Endothelial cell of umbilical vein (primary cell): ENCODE data around the gene IL3. TPM values are rescaled to one million over a fixed set of nuclear protein-coding genes. Genes with fewer than 3 reads are reported as not detected.

ENCODE experiments used
- BruUV-seq: library from RNA; stranded (reverse); fragments of 400-500 nt; replicated peaks from 2 replicates; lab custom pipeline; 2021; lab: Mats Ljungman, UMichigan
- CTCF ChIA-PET: fragments of 300-600, 350-600 bp; sonication (Branson Sonifier 250); formaldehyde crosslinking; loops from one replicate; lab custom pipeline; 2021; ENCODE audit warnings: antibody characterized with exemption, inconsistent platforms; lab: Charles Lee
- POLR2A ChIA-PET: fragments of 300-600, 350-600 bp; sonication (Branson Sonifier 250); formaldehyde crosslinking; loops from one replicate; lab custom pipeline; 2021; ENCODE audit warnings: antibody characterized with exemption, inconsistent platforms; lab: Charles Lee
- DNase-seq: peaks from one replicate; pipeline ENCODE4 v3.0.0-alpha.2; 2011; ENCODE audit warnings: low read depth, low spot score
- FAIRE-seq: peaks from 2 replicates; lab custom pipeline; 2011; peaks lifted over from hg19 to GRCh38; lab: Jason Lieb, UNC
- H2AFZ ChIP-seq: 2 replicates; pipeline ENCODE4 v1.6.0; 2012; ENCODE audit warnings: low read depth, low read length, control low read depth, inconsistent platforms
- H3K27ac ChIP-seq: 2 replicates; pipeline ENCODE4 v1.5.1; 2011; ENCODE audit warnings: low read depth, mild to moderate bottlenecking, control low read depth, low read length, moderate library complexity; ENCODE audit not compliant: insufficient read depth
- H3K27me3 ChIP-seq, 2 experiments: 2 replicates each; pipeline versions ENCODE4 v1.6.0 to v1.6.1; 2011; ENCODE audit warnings: low read length in 2 of 2, mixed read lengths in 1 of 2; ENCODE audit not compliant: control insufficient read depth in 2 of 2, insufficient read depth in 2 of 2
- H3K36me3 ChIP-seq, 2 experiments: 2 replicates in 1 of 2; 3 replicates in 1 of 2; pipeline ENCODE4 v1.5.1; 2011; ENCODE audit warnings: low read length in 2 of 2, mild to moderate bottlenecking in 1 of 2, moderate library complexity in 1 of 2; ENCODE audit not compliant: control insufficient read depth in 2 of 2, insufficient read depth in 2 of 2; ENCODE audit errors: extremely low read depth in 1 of 2
- H3K4me1 ChIP-seq: 3 replicates; pipeline ENCODE4 v1.5.1; 2011; ENCODE audit warnings: mild to moderate bottlenecking, low read length; ENCODE audit not compliant: control insufficient read depth, insufficient read depth; ENCODE audit errors: extremely low read depth
- H3K4me2 ChIP-seq: 2 replicates; pipeline ENCODE4 v1.6.1; 2011; ENCODE audit warnings: low read length, control low read depth, mixed read lengths; ENCODE audit not compliant: insufficient read depth
- H3K4me3 ChIP-seq, 3 experiments: fragments of 200-600 bp in 1 of 3; sonication (generic), shearing (Covaris generic) in 1 of 3; replicated peaks in 1 of 3; 2 replicates each; pipeline ENCODE4 v1.5.1; 2011 to 2016; ENCODE audit warnings: control low read depth in 3 of 3, low read length in 3 of 3, mild to moderate bottlenecking in 2 of 3, inconsistent platforms in 1 of 3, low read depth in 1 of 3, moderate library complexity in 1 of 3; ENCODE audit not compliant: insufficient read depth in 1 of 3
- H3K79me2 ChIP-seq: 2 replicates; pipeline ENCODE4 v1.6.0; 2012; ENCODE audit warnings: low read length, inconsistent platforms; ENCODE audit not compliant: control insufficient read depth, insufficient read depth
- H3K9ac ChIP-seq: replicated peaks from 2 replicates; pipeline ENCODE3; 2011; ENCODE audit warnings: low read length, control low read depth; ENCODE audit not compliant: insufficient read depth; ENCODE audit errors: extremely low read depth
- H3K9me1 ChIP-seq: replicated peaks from 3 replicates; pipeline ENCODE4 v1.6.0; 2011; ENCODE audit warnings: mild to moderate bottlenecking, low read length; ENCODE audit not compliant: control insufficient read depth, insufficient read depth; ENCODE audit errors: extremely low read depth
- H3K9me3 ChIP-seq: replicated peaks from 2 replicates; pipeline ENCODE4 v1.5.1; 2012; ENCODE audit warnings: low read length, inconsistent platforms; ENCODE audit not compliant: control insufficient read depth, insufficient read depth
- H4K20me1 ChIP-seq: replicated peaks from 2 replicates; pipeline ENCODE3; 2011; ENCODE audit warnings: mild to moderate bottlenecking, low read length; ENCODE audit not compliant: control insufficient read depth, insufficient read depth; ENCODE audit errors: extremely low read depth
- EZH2 ChIP-seq: IDR thresholded peaks from 2 replicates; pipeline ENCODE4 v1.6.1; 2012; ENCODE audit warnings: borderline replicate concordance, low read depth, mild to moderate bottlenecking, moderate library complexity, low read length, inconsistent platforms; ENCODE audit not compliant: severe bottlenecking
- JUN ChIP-seq: IDR thresholded peaks from 2 replicates; pipeline ENCODE4 v1.6.1; 2011; ENCODE audit warnings: borderline replicate concordance, low read depth; ENCODE audit not compliant: insufficient read length, insufficient read depth
- POLR2AphosphoS5 ChIP-seq: IDR thresholded peaks from 2 replicates; pipeline ENCODE4 v1.6.1; 2012; ENCODE audit warnings: low read depth, mild to moderate bottlenecking, control low read depth, low read length, moderate library complexity; ENCODE audit not compliant: insufficient read depth
- dilution Hi-C: fragments of 300-500 bp; cut with MboI; formaldehyde crosslinking; loops from one replicate; pipeline ENCODE4 v1.15.0; 2019; ENCODE audit warnings: low sequenced_read_pairs; ENCODE audit not compliant: extremely low pct_ligation_motif_present
- intact Hi-C: fragments of 100-400 bp; cut with micrococcal nuclease; formaldehyde crosslinking; loops from one replicate; pipeline ENCODE4 v1.10.0; 2022
- polyA plus RNA-seq, 4 experiments: library from polyadenylated mRNA; depleted of rRNA in 3 of 4; stranded (reverse) in 3 of 4; unstranded in 1 of 4; fragments of >200 nt; gene quantifications; 2 replicates each; pipeline versions ENCODE4 v1.2.1 to v1.2.3, GENCODE V29; 2011 to 2012; ENCODE audit warnings: missing spikeins in 1 of 4
- total RNA-seq: library from RNA; stranded (reverse); gene quantifications from 2 replicates; pipeline ENCODE4 v1.2.3, GENCODE V29; 2021
- TF ChIP-seq, protein P1 (sequence below), 2 donors: IDR thresholded peaks; 1 replicate in 1 of 2; 2 replicates in 1 of 2; pipeline ENCODE4 v1.5.1; 2011; ENCODE audit warnings: low read length in 2 of 2, mild to moderate bottlenecking in 2 of 2, moderate library complexity in 2 of 2, control low read depth in 1 of 2, inconsistent platforms in 1 of 2, low read depth in 1 of 2; ENCODE audit not compliant: insufficient read depth in 1 of 2; ENCODE audit errors: extremely low read depth in 1 of 2
- TF ChIP-seq, protein P2 (sequence below): IDR thresholded peaks from 2 replicates; pipeline ENCODE4 v1.6.1; 2011; ENCODE audit not compliant: insufficient read depth, insufficient read length

Gene IL3
- total and polyA plus RNA-seq, 2 donors (not counting 3 experiments of a cell fraction or from before 2014, with no cell fraction given): not detected

DNA sequence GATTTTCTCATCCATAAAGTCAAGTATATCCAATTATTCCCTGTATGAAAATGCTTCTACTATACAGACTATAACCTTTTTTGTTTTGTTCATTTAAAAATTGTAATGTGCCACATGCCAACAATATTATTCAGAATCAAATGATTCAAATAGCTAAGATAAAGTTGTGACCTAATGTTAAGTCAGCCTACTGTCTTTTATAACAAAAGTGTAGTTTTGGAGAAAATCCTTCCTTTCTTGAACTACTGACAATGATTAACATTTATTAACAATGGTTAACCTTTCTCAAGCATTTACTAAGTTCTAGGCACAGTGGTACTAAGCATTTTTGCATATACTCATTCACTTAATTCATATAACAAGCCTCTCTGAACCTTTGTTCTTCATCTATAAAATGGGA lies 38.2 kb downstream of the IL3 start:
- TF ChIP-seq, protein P1, sequence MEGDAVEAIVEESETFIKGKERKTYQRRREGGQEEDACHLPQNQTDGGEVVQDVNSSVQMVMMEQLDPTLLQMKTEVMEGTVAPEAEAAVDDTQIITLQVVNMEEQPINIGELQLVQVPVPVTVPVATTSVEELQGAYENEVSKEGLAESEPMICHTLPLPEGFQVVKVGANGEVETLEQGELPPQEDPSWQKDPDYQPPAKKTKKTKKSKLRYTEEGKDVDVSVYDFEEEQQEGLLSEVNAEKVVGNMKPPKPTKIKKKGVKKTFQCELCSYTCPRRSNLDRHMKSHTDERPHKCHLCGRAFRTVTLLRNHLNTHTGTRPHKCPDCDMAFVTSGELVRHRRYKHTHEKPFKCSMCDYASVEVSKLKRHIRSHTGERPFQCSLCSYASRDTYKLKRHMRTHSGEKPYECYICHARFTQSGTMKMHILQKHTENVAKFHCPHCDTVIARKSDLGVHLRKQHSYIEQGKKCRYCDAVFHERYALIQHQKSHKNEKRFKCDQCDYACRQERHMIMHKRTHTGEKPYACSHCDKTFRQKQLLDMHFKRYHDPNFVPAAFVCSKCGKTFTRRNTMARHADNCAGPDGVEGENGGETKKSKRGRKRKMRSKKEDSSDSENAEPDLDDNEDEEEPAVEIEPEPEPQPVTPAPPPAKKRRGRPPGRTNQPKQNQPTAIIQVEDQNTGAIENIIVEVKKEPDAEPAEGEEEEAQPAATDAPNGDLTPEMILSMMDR (IDR thresholded peaks at IDR 0.05; ENCODE audit: extremely low read depth in 1 of 2, insufficient read depth in 1 of 2, low read depth in 1 of 2, low read length in 2 of 2): no peak
- no peak overlapping the region for H2AFZ ChIP-seq
- no peak overlapping the region for H3K4me2 ChIP-seq
- BruUV-seq: no TSS peak
- ChIA-PET POLR2A (no interaction called here), CTCF (no interaction called here)
- no peaks in the 10 kb centered on the region for H3K9me1 ChIP-seq
- H3K36me3 ChIP-seq: no peaks in the 10 kb centered on the region
- FAIRE-seq: no peak
- H3K4me3 ChIP-seq: no peak overlapping the region
- dilution Hi-C loops: no loop called here
- H3K27ac ChIP-seq: no peak overlapping the region
- H3K9me3 ChIP-seq: no peaks in the 10 kb centered on the region
- H4K20me1 ChIP-seq: no peaks in the 10 kb centered on the region
- no peak for DNase-seq
- H3K9ac ChIP-seq: no peak overlapping the region
- no peaks in the 10 kb centered on the region for H3K27me3 ChIP-seq
- H3K4me1 ChIP-seq: peaks cover 24% of the 10 kb centered on the region
- intact Hi-C loops: no loop called here
- no peaks in the 10 kb centered on the region for H3K79me2 ChIP-seq

DNA sequence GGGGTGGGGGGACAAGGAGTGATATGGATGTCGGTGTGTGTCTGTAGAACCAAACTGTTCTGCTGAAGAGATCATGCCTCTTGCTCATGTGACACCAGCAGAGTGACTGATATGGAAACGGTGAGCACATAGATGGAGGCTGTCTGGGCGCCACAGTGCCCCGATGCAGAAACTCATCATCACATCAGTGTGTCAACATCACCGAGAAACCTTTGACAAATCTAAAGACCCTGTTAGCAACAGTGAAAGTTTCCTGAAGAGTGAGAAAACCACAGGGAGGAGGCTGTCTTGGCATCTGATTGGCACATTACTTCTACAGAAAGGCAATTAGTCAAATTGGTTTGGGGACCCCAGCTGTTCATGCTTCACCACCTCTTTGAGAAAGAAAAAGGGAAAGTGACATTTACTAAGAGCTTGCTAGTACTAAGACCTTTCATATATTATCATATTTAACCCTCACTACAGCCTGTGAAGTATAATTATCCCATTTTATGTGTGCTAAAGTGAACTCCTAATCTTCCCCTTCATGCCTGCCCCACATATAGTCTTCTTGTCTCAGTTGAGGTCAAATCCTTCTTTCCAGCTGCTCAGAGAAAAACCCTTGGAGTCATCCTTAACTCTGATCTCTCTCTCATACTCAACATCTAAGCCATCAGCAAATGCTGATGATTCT lies 38.8 kb downstream of the IL3 start:
- DNase-seq: no peak
- Histone ChIP-seq H3K9ac (no peak overlapping the region), H3K9me3 (no peaks in the 10 kb centered on the region), H2AFZ (no peak overlapping the region), H3K4me1 (peaks cover 29% of the 10 kb centered on the region), H3K9me1 (no peaks in the 10 kb centered on the region), H3K27me3 (no peaks in the 10 kb centered on the region), H3K27ac (no peak overlapping the region), H3K4me3 (no peak overlapping the region), H3K4me2 (no peak overlapping the region), H3K79me2 (no peaks in the 10 kb centered on the region), H3K36me3 (no peaks in the 10 kb centered on the region), H4K20me1 (no peaks in the 10 kb centered on the region)
- TF ChIP-seq EZH2 (no peak), JUN (no peak), POLR2AphosphoS5 (no peak)
- TF ChIP-seq, protein P2, sequence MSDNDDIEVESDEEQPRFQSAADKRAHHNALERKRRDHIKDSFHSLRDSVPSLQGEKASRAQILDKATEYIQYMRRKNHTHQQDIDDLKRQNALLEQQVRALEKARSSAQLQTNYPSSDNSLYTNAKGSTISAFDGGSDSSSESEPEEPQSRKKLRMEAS: no peak
- intact Hi-C loops (no loop called here), dilution Hi-C loops (no loop called here)
- BruUV-seq: no TSS peak
- no peak for FAIRE-seq
- ChIA-PET POLR2A (no interaction called here), CTCF (no interaction called here)
